HEK293T (cell line): Measurements from ENCODE around the gene NDUFS7.

ENCODE experiments used
- FOXK2 ChIP-seq: fragments of 450-650 bp; IDR thresholded peaks from 2 replicates; pipeline ENCODE4 v1.6.1; 2016; ENCODE audit warnings: mild to moderate bottlenecking
- TARDBP ChIP-seq: fragments of 450-650 bp; IDR thresholded peaks from 2 replicates; pipeline ENCODE4 v1.6.1; 2016

DNA sequence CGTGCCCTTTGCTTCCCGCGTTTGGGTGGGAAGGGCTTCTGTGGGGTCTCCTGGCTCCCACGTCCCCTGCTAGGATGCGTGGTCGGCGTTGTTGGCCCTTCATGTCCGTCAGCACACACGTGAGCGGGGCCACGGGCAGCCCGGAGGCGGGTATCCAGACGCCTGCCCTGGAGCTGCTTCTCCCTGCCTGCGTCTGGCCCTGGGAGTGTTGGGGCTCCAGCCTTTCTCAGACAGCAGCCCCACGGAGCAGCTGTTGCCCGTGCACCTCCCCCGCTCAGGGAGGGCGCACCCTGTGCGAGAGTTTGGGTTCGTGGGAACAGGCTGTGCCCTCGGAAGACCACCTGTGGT, 38.2 kb downstream of the NDUFS7 start:
- no peak for TF ChIP-seq TARDBP
- no peak for TF ChIP-seq FOXK2
